HG02588 (cell line): Measurements from ENCODE around the gene NACA.
"Not testable (repeated sequence)": the region's sequence is repeated elsewhere in the genome, so short reads cannot be mapped to it uniquely, and the experiment has no call there.

Source experiments
- ATAC-seq: cut with Tn5 transposase; IDR thresholded peaks from one replicate; pipeline ENCODE4 v1.9.1; 2021; ENCODE audit warnings: mild to moderate bottlenecking, moderate library complexity; ENCODE audit not compliant: unreplicated experiment

The NACA gene

GRCh38 chr12:56725723-56726102 is 614 bp upstream of the NACA start:
- ATAC-seq: no peak

- ATAC-seq: no peak
Observed at GRCh38 chr12:56724701-56724971, 463 bp downstream of the NACA start.

GRCh38 chr12:56723889-56724700 is 1.0 kb downstream of the NACA start:
- ATAC-seq: no peak

GRCh38 chr12:56723352-56723751 is 1.7 kb downstream of the NACA start:
- ATAC-seq: no peak

GRCh38 chr12:56722832-56723231 is 2.3 kb downstream of the NACA start:
- no peak for ATAC-seq

GRCh38 chr12:56721721-56722120 is 3.4 kb downstream of the NACA start:
- ATAC-seq: no peak

- ATAC-seq: no peak
Observed at GRCh38 chr12:56721216-56721615, 3.9 kb downstream of the NACA start.

- no peak for ATAC-seq
Observed at GRCh38 chr12:56720731-56721151, 4.4 kb downstream of the NACA start.

- ATAC-seq: no peak
Observed at GRCh38 chr12:56719056-56719455, 6.0 kb downstream of the NACA start.

- no peak for ATAC-seq
Observed at GRCh38 chr12:56718636-56719035, 6.5 kb downstream of the NACA start.

GRCh38 chr12:56718149-56718548 is 7.0 kb downstream of the NACA start:
- no peak for ATAC-seq

GRCh38 chr12:56716933-56717880 is 7.9 kb downstream of the NACA start:
- no peak for ATAC-seq

- ATAC-seq: no peak
Observed at GRCh38 chr12:56716458-56716857, 8.6 kb downstream of the NACA start.

GRCh38 chr12:56715798-56716197 is 9.3 kb downstream of the NACA start:
- no peak for ATAC-seq

GRCh38 chr12:56714431-56714929 is 10.6 kb downstream of the NACA start:
- ATAC-seq: no peak

GRCh38 chr12:56713345-56713744 is 11.8 kb downstream of the NACA start:
- ATAC-seq: no peak

- ATAC-seq: no peak
Observed at GRCh38 chr12:56709759-56710376, 15.2 kb downstream of the NACA start.

GRCh38 chr12:56704522-56704921 is 20.6 kb downstream of the NACA start:
- not testable (repeated sequence) for ATAC-seq

GRCh38 chr12:56699020-56699661 is 26.0 kb downstream of the NACA start:
- ATAC-seq: no peak

GRCh38 chr12:56695327-56696101 is 29.6 kb downstream of the NACA start:
- ATAC-seq: no peak
